Spleen (tissue), 11 donors: ENCODE data around the gene TLR1. TPM values are rescaled to one million over a fixed set of nuclear protein-coding genes. Genes with fewer than 3 reads are reported as not detected.

Experiments used
- DNase-seq: peaks from one replicate; pipeline ENCODE4 v3.0.0-alpha.2; 2020
- H3K27ac ChIP-seq, 8 donors: fragments of 200-600 bp; sonication (generic) in 7 of 8; 1 replicate in 4 of 8; 2 replicates in 4 of 8; pipeline versions ENCODE4 v1.5.0 to v1.8.0; 2016 to 2021; ENCODE audit warnings: inconsistent platforms in 4 of 8, mild to moderate bottlenecking in 4 of 8, moderate library complexity in 1 of 8
- H3K27me3 ChIP-seq, 7 donors: fragments of 200-600 bp; sonication (generic) in 6 of 7; replicated peaks in 1 of 7; 1 replicate in 4 of 7; 2 replicates in 3 of 7; pipeline versions ENCODE4 v1.5.0 to v1.8.0; 2016 to 2021; ENCODE audit warnings: inconsistent platforms in 3 of 7, mild to moderate bottlenecking in 1 of 7
- H3K36me3 ChIP-seq, 6 donors: fragments of 200-600 bp; sonication (generic) in 5 of 6; 1 replicate in 4 of 6; 2 replicates in 2 of 6; pipeline versions ENCODE4 v1.5.0 to v1.8.0; 2016 to 2021; ENCODE audit warnings: inconsistent platforms in 2 of 6
- H3K4me1 ChIP-seq, 6 donors: fragments of 200-600 bp; sonication (generic) in 5 of 6; 1 replicate in 3 of 6; 2 replicates in 3 of 6; pipeline versions ENCODE4 v1.5.0 to v1.8.0; 2016 to 2021; ENCODE audit warnings: inconsistent platforms in 3 of 6
- H3K4me3 ChIP-seq, 8 donors: fragments of 200-600 bp; sonication (generic) in 7 of 8; 1 replicate in 4 of 8; 2 replicates in 4 of 8; pipeline versions ENCODE4 v1.5.0 to v1.8.0; 2016 to 2021; ENCODE audit warnings: inconsistent platforms in 4 of 8, mild to moderate bottlenecking in 4 of 8, moderate library complexity in 2 of 8
- H3K9me3 ChIP-seq, 8 donors: fragments of 200-600 bp; sonication (generic) in 7 of 8; 1 replicate in 4 of 8; 2 replicates in 4 of 8; pipeline versions ENCODE4 v1.5.0 to v1.8.0; 2016 to 2021; ENCODE audit warnings: inconsistent platforms in 4 of 8
- CTCF ChIP-seq, 11 experiments: fragments of 200-600 bp in 7 of 11; fragments of 450-650 bp in 4 of 11; sonication (generic) in 4 of 11; IDR thresholded peaks in 8 of 11; conservative IDR thresholded peaks in 3 of 11; 1 replicate in 7 of 11; 2 replicates in 4 of 11; pipeline versions ENCODE4 v1.4.0 to v1.8.0; 2016 to 2021; ENCODE audit warnings: antibody characterized with exemption in 11 of 11, inconsistent platforms in 4 of 11, mild to moderate bottlenecking in 1 of 11
- POLR2A ChIP-seq, 3 donors: fragments of 450-650 bp; IDR thresholded peaks; one replicate each; pipeline ENCODE4 v1.5.1; 2017; ENCODE audit warnings: antibody characterized with exemption in 3 of 3, mild to moderate bottlenecking in 1 of 3
- POLR2AphosphoS5 ChIP-seq, 3 donors: sonication (generic); formaldehyde crosslinking; IDR thresholded peaks; one replicate each; pipeline ENCODE4 v1.5.1; 2017; ENCODE audit warnings: antibody characterized with exemption in 3 of 3
- WGBS, 5 donors: extraction: QIAGEN DNeasy Blood & Tissue Kit in 3 of 5; methylation state at CpG; one replicate each; pipeline versions ENCODE4 v1.1.5 to v1.1.7; 2013 to 2018; 5-methylcytosine and 5-hydroxymethylcytosine counted together
- intact Hi-C: fragments of 100-400 bp; cut with DNase I; formaldehyde crosslinking; loops from one replicate; pipeline ENCODE4 v1.15.0; 2023; ENCODE audit warnings: low total_unique reads
- polyA plus RNA-seq, 3 donors: library from polyadenylated mRNA; stranded (reverse); fragments of 200-250 nt; gene quantifications; one replicate each; pipeline ENCODE4 v1.2.1, GENCODE V29; 2013
- total RNA-seq, 7 donors: library from RNA; depleted of rRNA in 3 of 7; stranded (reverse); fragments of >200 nt in 3 of 7; fragmentation: NEBNext Ultra II Directional in 4 of 7; extraction: Animal tissue kit (Norgen Biotek cat#: 25700) in 4 of 7; gene quantifications; one replicate each; pipeline versions ENCODE4 v1.1.0 to v1.2.1, GENCODE V29; 2016 to 2021
- donor health status: healthy with polysubstance abuse.
- donor health status: DM: no; HTN: no; CAD: no; lungs with moderate emphysema.
- donor health status: DM: no; HTN: no; CAD: no.
- donor health status: Bipolar disorder and iron deficiency.
- donor health status: healthy.
- donor health status: DM: no; HTN: no; CAD: no.
- donor health status: DM: yes; HTN: yes; CAD: no.

The TLR1 gene
- total and polyA plus RNA-seq, 10 donors: 7.6 to 190 (median 94.7) TPM

GRCh38 chr4:38785041-38785790 is 19.4 kb downstream of the TLR1 start:
- no peaks in the 10 kb centered on the region for H3K36me3 ChIP-seq
- no peak overlapping the region for H3K4me3 ChIP-seq
- H3K9me3 ChIP-seq: peaks cover 0 to 19% (median 13%) of the 10 kb centered on the region in 8 donors
- WGBS, 5 donors: 50 to 72% (median 63%) methylated on average over 6 of the region's 6 CpGs
- peaks cover 0 to 71% (median 21%) of the 10 kb centered on the region in 6 donors for H3K4me1 ChIP-seq
- intact Hi-C loops: no loop called here
- H3K27me3 ChIP-seq: no peaks in the 10 kb centered on the region
- TF ChIP-seq POLR2A (IDR thresholded peaks at IDR 0.05) (no peak), CTCF (IDR thresholded peaks at IDR 0.05 in 8 of 11, conservative IDR thresholded peaks at IDR 0.05 in 3 of 11) (no peak), POLR2AphosphoS5 (IDR thresholded peaks at IDR 0.05) (no peak)
- peak overlapping the region in 7 of 8 donors; percentile 67 to 90 (median 80) for H3K27ac ChIP-seq
- DNase-seq: no peak

GRCh38 chr4:38784141-38784540 is 20.4 kb downstream of the TLR1 start:
- no peaks in the 10 kb centered on the region for H3K36me3 ChIP-seq
- no peak overlapping the region for H3K4me3 ChIP-seq
- intact Hi-C loops: no loop called here
- H3K4me1 ChIP-seq: peaks cover 0 to 78% (median 27%) of the 10 kb centered on the region in 6 donors
- peak overlapping the region in 2 of 8 donors; percentile 86 to 90 for H3K27ac ChIP-seq
- WGBS, 5 donors: 79 to 97% (median 95%) methylated on average over 4 of the region's 4 CpGs
- TF ChIP-seq POLR2A (IDR thresholded peaks at IDR 0.05) (no peak), CTCF (IDR thresholded peaks at IDR 0.05 in 8 of 11, conservative IDR thresholded peaks at IDR 0.05 in 3 of 11) (no peak), POLR2AphosphoS5 (IDR thresholded peaks at IDR 0.05) (no peak)
- DNase-seq: no peak
- no peaks in the 10 kb centered on the region for H3K27me3 ChIP-seq
- peaks cover 0 to 9% (median 2%) of the 10 kb centered on the region in 8 donors for H3K9me3 ChIP-seq

GRCh38 chr4:38783109-38783460 is 21.5 kb downstream of the TLR1 start:
- H3K27ac ChIP-seq: peak overlapping the region in 2 of 8 donors; percentile 14 to 63
- no peak for DNase-seq
- peaks cover 0 to 86% (median 24%) of the 10 kb centered on the region in 6 donors for H3K4me1 ChIP-seq
- H3K4me3 ChIP-seq: no peak overlapping the region
- TF ChIP-seq CTCF (IDR thresholded peaks at IDR 0.05 in 8 of 11, conservative IDR thresholded peaks at IDR 0.05 in 3 of 11): peak in 4 of 11 experiments; percentile 25 to 41 (median 35)
- TF ChIP-seq POLR2A (IDR thresholded peaks at IDR 0.05): no peak
- peaks cover 0 to 1% (median 0%) of the 10 kb centered on the region in 8 donors for H3K9me3 ChIP-seq
- 82 to 90% (median 87%) methylated on average over 8 of the region's 8 CpGs for WGBS, 5 donors
- no peaks in the 10 kb centered on the region for H3K27me3 ChIP-seq
- peaks cover 0 to 6% (median 0%) of the 10 kb centered on the region in 6 donors for H3K36me3 ChIP-seq
- intact Hi-C loops: no loop called here

- peak in 1 of 3 donors; percentile 77 for TF ChIP-seq POLR2AphosphoS5 (IDR thresholded peaks at IDR 0.05)
- peak; percentile 56 to 82 (median 74) for TF ChIP-seq CTCF (IDR thresholded peaks at IDR 0.05 in 8 of 11, conservative IDR thresholded peaks at IDR 0.05 in 3 of 11)
- peak in 1 of 3 donors; percentile 39 for TF ChIP-seq POLR2A (IDR thresholded peaks at IDR 0.05)
- intact Hi-C loops: no loop called here
- Histone ChIP-seq H3K4me3 (peak within 1 kb of the TSS; percentile 15 to 68 (median 39)), H3K27ac (peak within 1 kb of the TSS in 7 of 8 donors; percentile 10 to 90 (median 75)), H3K36me3 (peaks cover 0 to 9% (median 0%) of the 10 kb centered on the region in 6 donors), H3K4me1 (peaks cover 0 to 83% (median 23%) of the 10 kb centered on the region in 6 donors), H3K27me3 (no peaks in the 10 kb centered on the region), H3K9me3 (peaks cover 0 to 6% (median 0%) of the 10 kb centered on the region in 8 donors)
- WGBS, 5 donors: 29 to 33% (median 31%) methylated on average over 12 of the region's 12 CpGs
- DNase-seq: no peak
These were observed 22.0 kb downstream of the TLR1 start, which contains the start of gene TLR10 for GRCh38 chr4:38782452-38783108. TLR10 (minus strand) TSS chr4:38782990; CDS start chr4:38775590, 7,400 bp downstream.
